ENCODE measurements around the gene PRR12. TPM values are rescaled to one million over a fixed set of nuclear protein-coding genes. Genes with fewer than 3 reads are reported as not detected.

PRR12 gene
- total and polyA plus RNA-seq, 11 donors = 8.0 to 20.0 (median 14.2) TPM

GRCh38 chr19:49594157-49594992, 3.4 kb downstream of the PRR12 start:
- intact Hi-C loops (cut with DNase I) = loop anchor here in 7 of 10 donors (5.0 to 10.0 kb wide), 4 partner anchors 43 to 83 kb away; partner anchors contain the start of gene PRMT1 (in 3 of the 7)
- WGBS, 4 donors = 78 to 88% (median 83%) methylated on average over 35 of the region's 35 CpGs
- H3K36me3 ChIP-seq = peaks cover 0 to 57% (median 52%) of the 10 kb centered on the region in 9 donors

GRCh38 chr19:49594993-49595818, 4.2 kb downstream of the PRR12 start:
- ATAC-seq (no peak), DNase-seq (peak in 1 of 5 donors; percentile 37)
- H3K4me1 ChIP-seq = peaks cover 5 to 28% (median 20%) of the 10 kb centered on the region in 12 donors
- no peaks in the 10 kb centered on the region for H3K27me3 ChIP-seq
- intact Hi-C loops (cut with DNase I) = loop anchor here in 8 of 10 donors (5.0 to 10.0 kb wide), 4 partner anchors 42 to 82 kb away; partner anchors contain the start of gene PRMT1 (in 3 of the 8)
- no peak for TF ChIP-seq POLR2A (IDR thresholded peaks at IDR 0.05)
- TF ChIP-seq, protein P1, sequence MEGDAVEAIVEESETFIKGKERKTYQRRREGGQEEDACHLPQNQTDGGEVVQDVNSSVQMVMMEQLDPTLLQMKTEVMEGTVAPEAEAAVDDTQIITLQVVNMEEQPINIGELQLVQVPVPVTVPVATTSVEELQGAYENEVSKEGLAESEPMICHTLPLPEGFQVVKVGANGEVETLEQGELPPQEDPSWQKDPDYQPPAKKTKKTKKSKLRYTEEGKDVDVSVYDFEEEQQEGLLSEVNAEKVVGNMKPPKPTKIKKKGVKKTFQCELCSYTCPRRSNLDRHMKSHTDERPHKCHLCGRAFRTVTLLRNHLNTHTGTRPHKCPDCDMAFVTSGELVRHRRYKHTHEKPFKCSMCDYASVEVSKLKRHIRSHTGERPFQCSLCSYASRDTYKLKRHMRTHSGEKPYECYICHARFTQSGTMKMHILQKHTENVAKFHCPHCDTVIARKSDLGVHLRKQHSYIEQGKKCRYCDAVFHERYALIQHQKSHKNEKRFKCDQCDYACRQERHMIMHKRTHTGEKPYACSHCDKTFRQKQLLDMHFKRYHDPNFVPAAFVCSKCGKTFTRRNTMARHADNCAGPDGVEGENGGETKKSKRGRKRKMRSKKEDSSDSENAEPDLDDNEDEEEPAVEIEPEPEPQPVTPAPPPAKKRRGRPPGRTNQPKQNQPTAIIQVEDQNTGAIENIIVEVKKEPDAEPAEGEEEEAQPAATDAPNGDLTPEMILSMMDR (IDR thresholded peaks at IDR 0.05) = no peak
- 93 to 95% (median 93%) methylated on average over 16 to 35 of the region's 35 CpGs for WGBS, 4 donors
- H3K36me3 ChIP-seq = peaks cover 0 to 65% (median 60%) of the 10 kb centered on the region in 9 donors
- H3K9me3 ChIP-seq = no peaks in the 10 kb centered on the region
- H3K27ac ChIP-seq = no peak overlapping the region
- H3K4me3 ChIP-seq = no peak overlapping the region

More at GRCh38 chr19:49594157-49594992, 3.4 kb downstream of the PRR12 start:
- TF ChIP-seq, protein P1 (IDR thresholded peaks at IDR 0.05) = no peak
- TF ChIP-seq POLR2A (IDR thresholded peaks at IDR 0.05) = no peak
- no peaks in the 10 kb centered on the region for H3K27me3 ChIP-seq
- no peaks in the 10 kb centered on the region for H3K9me3 ChIP-seq
- H3K27ac ChIP-seq = peak overlapping the region in 5 of 12 donors; percentile 30 to 96 (median 66)
- ATAC-seq (no peak), DNase-seq (no peak)
- peak overlapping the region in 1 of 12 donors; percentile 77 for H3K4me3 ChIP-seq
- peaks cover 5 to 35% (median 20%) of the 10 kb centered on the region in 12 donors for H3K4me1 ChIP-seq

DNA sequence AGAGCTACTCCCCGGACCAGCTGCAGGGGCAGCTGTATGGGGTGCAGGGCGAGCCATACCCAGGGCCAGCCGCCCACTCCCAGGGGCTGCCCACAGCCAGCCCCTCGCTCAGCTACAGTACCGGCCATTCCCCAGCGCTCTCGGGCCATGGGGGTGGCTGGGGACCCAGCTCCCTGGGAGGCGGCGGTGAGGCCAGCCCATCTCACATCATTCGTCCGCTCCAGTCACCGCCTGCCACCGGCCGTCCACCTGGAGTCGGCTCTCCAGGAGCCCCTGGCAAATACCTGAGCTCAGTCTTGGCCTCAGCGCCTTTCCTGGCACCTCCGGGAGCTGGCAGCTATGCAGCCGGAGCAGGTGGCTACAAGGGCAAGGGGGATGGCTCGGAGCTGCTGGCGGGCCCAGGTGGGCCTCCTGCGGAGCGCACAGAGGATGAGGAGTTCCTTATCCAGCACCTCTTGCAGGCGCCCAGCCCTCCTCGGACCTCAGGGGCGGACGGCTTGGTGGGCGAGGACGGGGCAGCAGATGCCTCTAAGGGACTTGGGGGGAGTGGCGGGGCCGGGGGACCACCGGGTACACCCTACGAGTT, 4.9 kb downstream of the PRR12 start:
- H3K36me3 ChIP-seq = peaks cover 0 to 73% (median 66%) of the 10 kb centered on the region in 9 donors
- H3K9me3 ChIP-seq = no peaks in the 10 kb centered on the region
- TF ChIP-seq, protein P1 (IDR thresholded peaks at IDR 0.05) = no peak
- TF ChIP-seq POLR2A (IDR thresholded peaks at IDR 0.05) = no peak
- WGBS, 4 donors = 93 to 95% (median 95%) methylated on average over 25 to 32 of the region's 32 CpGs
- no peak for DNase-seq
- peaks cover 5 to 23% (median 20%) of the 10 kb centered on the region in 12 donors for H3K4me1 ChIP-seq
- H3K4me3 ChIP-seq = no peak overlapping the region
- ATAC-seq = no peak
- H3K27me3 ChIP-seq = no peaks in the 10 kb centered on the region
- intact Hi-C loops (cut with DNase I) = loop anchor here in 2 of 10 donors (5.0 to 10.0 kb wide), 2 partner anchors 41 to 79 kb away; partner anchors contain the start of gene PRMT1 (in 1 of the 2)
- no peak overlapping the region for H3K27ac ChIP-seq
